Measurements from ENCODE around the gene SERINC2. TPM values are rescaled to one million over a fixed set of nuclear protein-coding genes. Genes with fewer than 3 reads are reported as not detected.

SERINC2 gene
- polyA plus RNA-seq, 1 donor (not counting 4 experiments of a cell fraction or from before 2014, with no cell fraction given) = 171 TPM

DNA sequence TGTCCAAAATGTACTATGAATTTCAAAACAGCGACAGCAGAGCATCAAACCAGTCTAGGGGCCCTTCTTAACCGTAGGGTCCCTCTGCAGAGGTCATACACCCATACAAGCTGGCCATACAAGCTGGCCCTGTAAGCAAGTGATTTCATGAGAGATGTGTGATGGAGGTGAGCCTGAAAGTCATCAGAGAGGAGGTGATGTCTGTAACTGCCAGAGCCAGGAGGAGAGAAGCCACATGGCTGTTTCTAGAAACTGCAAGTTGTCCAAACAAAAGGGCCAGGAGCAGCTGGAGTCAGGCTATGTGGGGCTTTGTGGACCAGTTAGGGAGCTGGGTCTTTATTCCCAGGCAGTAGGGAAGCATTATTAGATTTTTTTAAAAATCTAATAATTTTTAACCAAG lies 14.8 kb upstream of the SERINC2 start:
- dilution Hi-C loops (cut with MboI; ENCODE audit: extremely low pct_ligation_motif_present, low sequenced_read_pairs) = no loop called here
- no peak for FAIRE-seq
- no peaks in the 10 kb centered on the region for H3K9me1 ChIP-seq (ENCODE audit: control insufficient read depth, extremely low read depth, insufficient read depth, low read length)

DNA sequence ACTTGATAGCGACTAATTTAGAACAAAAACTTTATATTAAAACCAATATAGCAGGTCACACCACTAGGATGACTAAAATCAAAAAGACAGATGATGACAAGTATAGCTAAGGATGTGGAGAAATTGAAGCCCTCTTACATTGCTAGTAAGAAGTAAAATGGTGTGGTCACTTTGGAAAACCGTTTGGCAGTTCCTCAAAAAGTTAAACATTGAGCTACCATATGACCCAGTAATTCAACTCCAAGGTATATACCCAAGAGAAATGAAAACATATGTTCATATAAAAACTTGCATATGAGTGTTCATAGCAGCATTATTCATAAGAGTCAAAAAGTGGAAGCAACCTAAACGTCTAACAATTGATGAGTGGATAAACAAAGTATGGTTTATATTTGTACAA lies 13.0 kb upstream of the SERINC2 start:
- no peak for FAIRE-seq
- no peak overlapping the region for H3K9ac ChIP-seq (ENCODE audit: control insufficient read depth, extremely low read depth, insufficient read depth, low read length)
- no peak for DNase-seq (ENCODE audit: low read depth, low spot score)
- H3K4me2 ChIP-seq (ENCODE audit: control insufficient read depth, extremely low read depth, insufficient read depth, low read depth, low read length) = peak overlapping the region; percentile 29
- dilution Hi-C loops (cut with MboI; ENCODE audit: extremely low pct_ligation_motif_present, low sequenced_read_pairs) = no loop called here
- no peak overlapping the region for H2AFZ ChIP-seq (ENCODE audit: control insufficient read depth, low read length)
- H4K20me1 ChIP-seq (ENCODE audit: control insufficient read depth, extremely low read depth, insufficient read depth, low read length) = no peaks in the 10 kb centered on the region
- no peak overlapping the region for H3K4me3 ChIP-seq (ENCODE audit: control insufficient read depth in 2 of 3, extremely low read depth in 1 of 3, insufficient read depth in 2 of 3, low read depth in 1 of 3, low read length in 3 of 3)
- no peaks in the 10 kb centered on the region for H3K79me2 ChIP-seq (ENCODE audit: control insufficient read depth, insufficient read depth, low read length)
- no peaks in the 10 kb centered on the region for H3K27me3 ChIP-seq (ENCODE audit: control insufficient read depth, extremely low read depth, insufficient read depth, low read length)
- H3K9me3 ChIP-seq (ENCODE audit: control insufficient read depth, low read depth, low read length) = no peaks in the 10 kb centered on the region
- peaks cover 42% of the 10 kb centered on the region for H3K4me1 ChIP-seq (ENCODE audit: control insufficient read depth, extremely low read depth, insufficient read depth, low read length)
- no peak overlapping the region for H3K27ac ChIP-seq (ENCODE audit: control insufficient read depth, insufficient read depth, low read length)
- no peaks in the 10 kb centered on the region for H3K36me3 ChIP-seq (ENCODE audit: control insufficient read depth in 2 of 2, extremely low read depth in 1 of 2, insufficient read depth in 2 of 2, low read length in 2 of 2)
- H3K9me1 ChIP-seq (ENCODE audit: control insufficient read depth, extremely low read depth, insufficient read depth, low read length) = no peaks in the 10 kb centered on the region
- TF ChIP-seq, protein P1, sequence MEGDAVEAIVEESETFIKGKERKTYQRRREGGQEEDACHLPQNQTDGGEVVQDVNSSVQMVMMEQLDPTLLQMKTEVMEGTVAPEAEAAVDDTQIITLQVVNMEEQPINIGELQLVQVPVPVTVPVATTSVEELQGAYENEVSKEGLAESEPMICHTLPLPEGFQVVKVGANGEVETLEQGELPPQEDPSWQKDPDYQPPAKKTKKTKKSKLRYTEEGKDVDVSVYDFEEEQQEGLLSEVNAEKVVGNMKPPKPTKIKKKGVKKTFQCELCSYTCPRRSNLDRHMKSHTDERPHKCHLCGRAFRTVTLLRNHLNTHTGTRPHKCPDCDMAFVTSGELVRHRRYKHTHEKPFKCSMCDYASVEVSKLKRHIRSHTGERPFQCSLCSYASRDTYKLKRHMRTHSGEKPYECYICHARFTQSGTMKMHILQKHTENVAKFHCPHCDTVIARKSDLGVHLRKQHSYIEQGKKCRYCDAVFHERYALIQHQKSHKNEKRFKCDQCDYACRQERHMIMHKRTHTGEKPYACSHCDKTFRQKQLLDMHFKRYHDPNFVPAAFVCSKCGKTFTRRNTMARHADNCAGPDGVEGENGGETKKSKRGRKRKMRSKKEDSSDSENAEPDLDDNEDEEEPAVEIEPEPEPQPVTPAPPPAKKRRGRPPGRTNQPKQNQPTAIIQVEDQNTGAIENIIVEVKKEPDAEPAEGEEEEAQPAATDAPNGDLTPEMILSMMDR (optimal IDR thresholded peaks at IDR 0.05 in 1 of 3, IDR thresholded peaks at IDR 0.05 in 1 of 3, conservative IDR thresholded peaks at IDR 0.05 in 1 of 3; ENCODE audit: extremely low read depth in 1 of 3, insufficient read depth in 2 of 3, low read length in 3 of 3) = no peak
- no peak for TF ChIP-seq EZH2 (IDR thresholded peaks at IDR 0.05; ENCODE audit: low read length)

More for the DNA sequence above, 14.8 kb upstream of the SERINC2 start:
- Histone ChIP-seq H3K4me3 (ENCODE audit: control insufficient read depth in 2 of 3, extremely low read depth in 1 of 3, insufficient read depth in 2 of 3, low read depth in 1 of 3, low read length in 3 of 3) (no peak overlapping the region), H3K27me3 (ENCODE audit: control insufficient read depth, extremely low read depth, insufficient read depth, low read length) (no peaks in the 10 kb centered on the region), H3K4me2 (ENCODE audit: control insufficient read depth, extremely low read depth, insufficient read depth, low read depth, low read length) (no peak overlapping the region), H3K9me3 (ENCODE audit: control insufficient read depth, low read depth, low read length) (no peaks in the 10 kb centered on the region), H2AFZ (ENCODE audit: control insufficient read depth, low read length) (no peak overlapping the region), H3K4me1 (ENCODE audit: control insufficient read depth, extremely low read depth, insufficient read depth, low read length) (peaks cover 50% of the 10 kb centered on the region), H3K9ac (ENCODE audit: control insufficient read depth, extremely low read depth, insufficient read depth, low read length) (no peak overlapping the region), H3K36me3 (ENCODE audit: control insufficient read depth in 2 of 2, extremely low read depth in 1 of 2, insufficient read depth in 2 of 2, low read length in 2 of 2) (no peaks in the 10 kb centered on the region), H3K27ac (ENCODE audit: control insufficient read depth, insufficient read depth, low read length) (no peak overlapping the region), H4K20me1 (ENCODE audit: control insufficient read depth, extremely low read depth, insufficient read depth, low read length) (no peaks in the 10 kb centered on the region), H3K79me2 (ENCODE audit: control insufficient read depth, insufficient read depth, low read length) (no peaks in the 10 kb centered on the region)
- DNase-seq (ENCODE audit: low read depth, low spot score) = no peak
- TF ChIP-seq, protein P1 (optimal IDR thresholded peaks at IDR 0.05 in 1 of 3, IDR thresholded peaks at IDR 0.05 in 1 of 3, conservative IDR thresholded peaks at IDR 0.05 in 1 of 3; ENCODE audit: extremely low read depth in 1 of 3, insufficient read depth in 2 of 3, low read length in 3 of 3) = no peak
- no peak for TF ChIP-seq EZH2 (IDR thresholded peaks at IDR 0.05; ENCODE audit: low read length)
